DND-41 (cell line): ENCODE data around the gene PDE3A.

Source experiments
- ATAC-seq: fragments of 200-7000 bp; cut with Tn5 transposase; 3 replicates; pipeline ENCODE4 v1.9.1; 2021; ENCODE audit warnings: low read depth; ENCODE audit not compliant: insufficient read depth
- DNase-seq: peaks from one replicate; pipeline ENCODE4 v3.0.0-alpha.2; 2020
- H2AFZ ChIP-seq: 2 replicates; pipeline ENCODE4 v1.6.0; 2012; ENCODE audit warnings: low read depth, low read length
- H3K27ac ChIP-seq: 2 replicates; pipeline ENCODE4 v1.5.1; 2012; ENCODE audit warnings: low read length, inconsistent platforms
- H3K27me3 ChIP-seq: fragments of 200-600 bp; sonication (generic); 2 replicates; pipeline ENCODE4 v1.6.0; 2012; ENCODE audit warnings: low read length, mild to moderate bottlenecking, inconsistent platforms; ENCODE audit not compliant: insufficient read depth, poor library complexity
- H3K36me3 ChIP-seq: 2 replicates; pipeline ENCODE4 v1.5.1; 2012; ENCODE audit warnings: low read length, inconsistent platforms; ENCODE audit not compliant: insufficient read depth
- H3K4me1 ChIP-seq: 2 replicates; pipeline ENCODE4 v1.5.1; 2012; ENCODE audit warnings: mild to moderate bottlenecking, low read length; ENCODE audit not compliant: insufficient read depth
- H3K4me2 ChIP-seq: 2 replicates; pipeline ENCODE4 v1.6.0; 2012; ENCODE audit warnings: mild to moderate bottlenecking, moderate library complexity, low read length, inconsistent platforms; ENCODE audit not compliant: insufficient read depth
- H3K4me3 ChIP-seq, 2 experiments: fragments of 200-600 bp in 1 of 2; shearing (Covaris generic) in 1 of 2; 2 replicates each; pipeline ENCODE4 v1.5.1; 2012 to 2016; ENCODE audit warnings: inconsistent platforms in 2 of 2, low read length in 2 of 2, mild to moderate bottlenecking in 2 of 2, low read depth in 1 of 2, moderate library complexity in 1 of 2
- H3K79me2 ChIP-seq: 2 replicates; pipeline ENCODE4 v1.6.0; 2012; ENCODE audit warnings: low read length, inconsistent platforms; ENCODE audit not compliant: insufficient read depth
- H3K9ac ChIP-seq: 2 replicates; pipeline ENCODE4 v1.6.0; 2012; ENCODE audit warnings: low read depth, mild to moderate bottlenecking, inconsistent platforms, low read length, moderate library complexity
- H3K9me3 ChIP-seq: 2 replicates; pipeline ENCODE4 v1.5.1; 2012; ENCODE audit warnings: low read length, moderate library complexity, mild to moderate bottlenecking, inconsistent platforms; ENCODE audit not compliant: insufficient read depth, severe bottlenecking
- H4K20me1 ChIP-seq: 2 replicates; pipeline ENCODE4 v1.6.0; 2012; ENCODE audit warnings: low read length; ENCODE audit not compliant: insufficient read depth
- CTCF ChIP-seq: IDR thresholded peaks from 2 replicates; pipeline ENCODE4 v1.5.1; 2012; ENCODE audit warnings: borderline replicate concordance, low read length, moderate library complexity, mild to moderate bottlenecking; ENCODE audit not compliant: poor library complexity, severe bottlenecking; ENCODE audit errors: extremely low read depth
- EZH2 ChIP-seq: IDR thresholded peaks from 3 replicates; pipeline ENCODE4 v1.6.1; 2012; ENCODE audit warnings: borderline replicate concordance, low read depth, mild to moderate bottlenecking, moderate library complexity, low read length, inconsistent platforms; ENCODE audit not compliant: severe bottlenecking

PDE3A gene

GRCh38 chr12:20473133-20473532, 104.8 kb downstream of the PDE3A start:
- TF ChIP-seq EZH2 (no peak), CTCF (no peak)

GRCh38 chr12:20474016-20474415, 105.7 kb downstream of the PDE3A start:
- no peak overlapping the region for H2AFZ ChIP-seq
- ATAC-seq: no peak
- no peaks in the 10 kb centered on the region for H3K79me2 ChIP-seq
- no peaks in the 10 kb centered on the region for H4K20me1 ChIP-seq
- no peaks in the 10 kb centered on the region for H3K4me1 ChIP-seq
- H3K36me3 ChIP-seq: no peaks in the 10 kb centered on the region
- H3K27me3 ChIP-seq: peaks cover 3% of the 10 kb centered on the region
- no peak overlapping the region for H3K4me3 ChIP-seq
- no peaks in the 10 kb centered on the region for H3K9me3 ChIP-seq
- no peak overlapping the region for H3K4me2 ChIP-seq
- no peak for DNase-seq
- no peak overlapping the region for H3K27ac ChIP-seq
- TF ChIP-seq EZH2: no peak
- TF ChIP-seq CTCF: no peak
- H3K9ac ChIP-seq: no peak overlapping the region

More at GRCh38 chr12:20473133-20473532, 104.8 kb downstream of the PDE3A start:
- Histone ChIP-seq H3K27ac (no peak overlapping the region), H3K79me2 (no peaks in the 10 kb centered on the region), H3K27me3 (peaks cover 3% of the 10 kb centered on the region), H3K9me3 (no peaks in the 10 kb centered on the region), H3K4me2 (no peak overlapping the region), H3K4me3 (no peak overlapping the region), H3K9ac (no peak overlapping the region), H4K20me1 (no peaks in the 10 kb centered on the region), H3K4me1 (no peaks in the 10 kb centered on the region), H3K36me3 (no peaks in the 10 kb centered on the region), H2AFZ (no peak overlapping the region)
- DNase-seq (no peak), ATAC-seq (no peak)

- H3K9me3 ChIP-seq: no peaks in the 10 kb centered on the region
- H3K4me2 ChIP-seq: no peak overlapping the region
- H3K4me3 ChIP-seq: no peak overlapping the region
- H3K27ac ChIP-seq: no peak overlapping the region
- no peak for TF ChIP-seq EZH2
- no peak for TF ChIP-seq CTCF
- DNase-seq (no peak), ATAC-seq (no peak)
- no peak overlapping the region for H2AFZ ChIP-seq
- peaks cover 3% of the 10 kb centered on the region for H3K27me3 ChIP-seq
- no peaks in the 10 kb centered on the region for H3K79me2 ChIP-seq
- H3K36me3 ChIP-seq: no peaks in the 10 kb centered on the region
- no peak overlapping the region for H3K9ac ChIP-seq
- no peaks in the 10 kb centered on the region for H3K4me1 ChIP-seq
- no peaks in the 10 kb centered on the region for H4K20me1 ChIP-seq
Measured at GRCh38 chr12:20474443-20474842, 106.1 kb downstream of the PDE3A start.

GRCh38 chr12:20475542-20475941, 107.2 kb downstream of the PDE3A start:
- H2AFZ ChIP-seq: no peak overlapping the region
- H3K27me3 ChIP-seq: peaks cover 3% of the 10 kb centered on the region
- H3K4me2 ChIP-seq: no peak overlapping the region
- no peak for DNase-seq
- ATAC-seq: no peak
- no peaks in the 10 kb centered on the region for H4K20me1 ChIP-seq
- TF ChIP-seq CTCF (no peak), EZH2 (no peak)
- no peaks in the 10 kb centered on the region for H3K36me3 ChIP-seq
- no peaks in the 10 kb centered on the region for H3K9me3 ChIP-seq
- H3K4me3 ChIP-seq: no peak overlapping the region
- H3K27ac ChIP-seq: no peak overlapping the region
- H3K4me1 ChIP-seq: no peaks in the 10 kb centered on the region
- H3K9ac ChIP-seq: no peak overlapping the region
- no peaks in the 10 kb centered on the region for H3K79me2 ChIP-seq
